ENCODE results near the gene DYSF.

The DYSF gene

GRCh38 chr2:71697106-71698004 is 244.0 kb downstream of the DYSF start:
- peak; percentile 43 for DNase-seq

GRCh38 chr2:71699428-71699827 is 246.1 kb downstream of the DYSF start:
- DNase-seq, result no peak

GRCh38 chr2:71700041-71700657 is 246.8 kb downstream of the DYSF start:
- no peak for DNase-seq

GRCh38 chr2:71700658-71701397 is 247.5 kb downstream of the DYSF start:
- no peak for DNase-seq

GRCh38 chr2:71702071-71702970 is 249.0 kb downstream of the DYSF start:
- DNase-seq, result no peak

GRCh38 chr2:71702971-71703898 is 249.9 kb downstream of the DYSF start:
- DNase-seq, result no peak

- DNase-seq, result no peak
These were observed 250.8 kb downstream of the DYSF start for GRCh38 chr2:71704131-71704561.

- DNase-seq, result no peak
These were observed 251.3 kb downstream of the DYSF start for GRCh38 chr2:71704688-71705087.

- no peak for DNase-seq
These were observed 252.0 kb downstream of the DYSF start for GRCh38 chr2:71705171-71705960.

GRCh38 chr2:71706121-71706520 is 252.8 kb downstream of the DYSF start:
- no peak for DNase-seq

GRCh38 chr2:71706836-71707235 is 253.5 kb downstream of the DYSF start:
- DNase-seq, result no peak

- DNase-seq, result no peak
These were observed 257.2 kb downstream of the DYSF start for GRCh38 chr2:71710367-71711132.

- DNase-seq, result no peak
These were observed 257.9 kb downstream of the DYSF start for GRCh38 chr2:71711133-71711855.

GRCh38 chr2:71712158-71712818 is 258.9 kb downstream of the DYSF start:
- no peak for DNase-seq

GRCh38 chr2:71713581-71714580 is 260.5 kb downstream of the DYSF start:
- no peak for DNase-seq

GRCh38 chr2:71714601-71715240 is 261.4 kb downstream of the DYSF start:
- DNase-seq, result no peak
